PC-3 (cell line): ENCODE measurements around the gene TMEM164. TPM values are rescaled to one million over a fixed set of nuclear protein-coding genes. Genes with fewer than 3 reads are reported as not detected.

Source experiments
- ATAC-seq: fragments of 200-7000 bp; cut with Tn5 transposase; 2 replicates; pipeline ENCODE4 v1.9.1; 2020; ENCODE audit warnings: mild to moderate bottlenecking, moderate library complexity
- BruUV-seq: library from RNA; stranded (reverse); fragments of 400-500 nt; replicated peaks from 2 replicates; lab custom pipeline; 2021; lab: Mats Ljungman, UMichigan
- CTCF ChIA-PET: fragments of 300-600 bp; sonication (Branson Sonifier 250); formaldehyde crosslinking; loops from one replicate; lab custom pipeline; 2022; ENCODE audit warnings: antibody characterized with exemption; lab: Charles Lee
- POLR2A ChIA-PET: fragments of 300-600 bp; sonication (Branson Sonifier 250); formaldehyde crosslinking; loops from one replicate; lab custom pipeline; 2022; ENCODE audit warnings: antibody characterized with exemption; ENCODE audit not compliant: unreplicated experiment; lab: Charles Lee
- DNase-seq: peaks from one replicate; pipeline ENCODE4 v3.0.0-alpha.2; 2015
- H2AFZ ChIP-seq: fragments of 300-600 bp; sonication (generic); 2 replicates; pipeline ENCODE4 v1.6.0; 2016; ENCODE audit warnings: antibody characterized with exemption, low read length
- H3F3A ChIP-seq: fragments of 300-600 bp; sonication (generic); one replicate; pipeline ENCODE4 v1.6.0; 2017; ENCODE audit warnings: antibody characterized with exemption, low read length, control low read depth, mild to moderate bottlenecking; ENCODE audit not compliant: unreplicated experiment
- H3K27ac ChIP-seq: fragments of 300-600 bp; sonication (generic); 2 replicates; pipeline ENCODE4 v1.5.1; 2016; ENCODE audit warnings: mild to moderate bottlenecking, low read length
- H3K27me3 ChIP-seq: fragments of 300-600 bp; sonication (generic); 2 replicates; pipeline ENCODE4 v1.6.1; 2016; ENCODE audit warnings: low read length, mixed read lengths
- H3K36me3 ChIP-seq: fragments of 300-600 bp; sonication (generic); 2 replicates; pipeline ENCODE4 v1.6.1; 2016; ENCODE audit warnings: low read depth, mixed run types, low read length, mixed read lengths
- H3K4me1 ChIP-seq: fragments of 300-600 bp; sonication (generic); 2 replicates; pipeline ENCODE4 v1.5.1; 2016; ENCODE audit warnings: low read length; ENCODE audit not compliant: insufficient read depth
- H3K4me2 ChIP-seq: fragments of 300-600 bp; sonication (generic); 2 replicates; pipeline ENCODE4 v1.6.0; 2016; ENCODE audit warnings: low read length
- H3K4me3 ChIP-seq: fragments of 300-600 bp; sonication (generic); 2 replicates; pipeline ENCODE4 v1.5.1; 2016; ENCODE audit warnings: mild to moderate bottlenecking, low read length, mixed read lengths
- H3K79me2 ChIP-seq: fragments of 300-600 bp; sonication (generic); 2 replicates; pipeline ENCODE4 v1.6.1; 2017; ENCODE audit warnings: low read length, mixed read lengths
- H3K9ac ChIP-seq: fragments of 300-600 bp; sonication (generic); 2 replicates; pipeline ENCODE4 v1.6.0; 2016; ENCODE audit warnings: mild to moderate bottlenecking, low read length
- H3K9me2 ChIP-seq: fragments of 300-600 bp; sonication (generic); replicated peaks from 2 replicates; pipeline ENCODE4 v1.6.1; 2016; ENCODE audit warnings: mixed run types, low read length, mixed read lengths
- H3K9me3 ChIP-seq: fragments of 300-600 bp; sonication (generic); 2 replicates; pipeline ENCODE4 v1.6.1; 2016; ENCODE audit warnings: low read length, mixed read lengths
- H4K20me1 ChIP-seq: fragments of 300-600 bp; sonication (generic); 2 replicates; pipeline ENCODE4 v1.6.1; 2016; ENCODE audit warnings: low read length, mixed read lengths
- CTCF ChIP-seq: fragments of 300-600 bp; sonication (generic); conservative IDR thresholded peaks from 2 replicates; pipeline ENCODE4 v1.5.1; 2017; ENCODE audit warnings: antibody characterized with exemption, low read depth, mild to moderate bottlenecking, low read length
- EZH2 ChIP-seq: fragments of 300-600 bp; sonication (generic); IDR thresholded peaks from one replicate; pipeline ENCODE4 v1.6.1; 2017; ENCODE audit warnings: antibody characterized with exemption, mild to moderate bottlenecking, low read length; ENCODE audit not compliant: unreplicated experiment
- EZH2phosphoT487 ChIP-seq: fragments of 300-600 bp; sonication (generic); IDR thresholded peaks from 2 replicates; pipeline ENCODE4 v1.6.1; 2018; ENCODE audit warnings: mild to moderate bottlenecking, antibody characterized with exemption, low read length, borderline replicate concordance
- intact Hi-C: fragments of 100-400 bp; cut with micrococcal nuclease; formaldehyde crosslinking; loops from 2 replicates; pipeline ENCODE4 v1.9.0; 2023
- total RNA-seq: library from RNA; depleted of rRNA; stranded (reverse); fragments of >200 nt; gene quantifications from 2 replicates; pipeline ENCODE4 v1.2.3, GENCODE V29; 2014

Gene TMEM164
- total RNA-seq, 1 experiment from 2014 or later, result 26.6 TPM

GRCh38 chrX:110138557-110138956, 135.6 kb downstream of the TMEM164 start:
- Histone ChIP-seq H3K27ac (no peak overlapping the region), H3K9me2 (no peaks in the 10 kb centered on the region), H3K9ac (no peak overlapping the region), H3K4me3 (no peak overlapping the region), H3K27me3 (no peaks in the 10 kb centered on the region), H3K4me1 (no peaks in the 10 kb centered on the region), H3K4me2 (no peak overlapping the region), H2AFZ (no peak overlapping the region), H3K36me3 (no peaks in the 10 kb centered on the region; the same call in 1 of the 2 replicates), H3K79me2 (no peaks in the 10 kb centered on the region), H3F3A (no peaks in the 10 kb centered on the region), H4K20me1 (no peaks in the 10 kb centered on the region), H3K9me3 (no peaks in the 10 kb centered on the region)
- POLR2A ChIA-PET, result no interaction called here
- ATAC-seq (no peak), DNase-seq (no peak)
- CTCF ChIA-PET, result no interaction called here
- no peak for TF ChIP-seq EZH2phosphoT487
- TF ChIP-seq CTCF, result no peak
- TF ChIP-seq EZH2, result no peak
- intact Hi-C loops, result no loop called here
- BruUV-seq, result no TSS peak

GRCh38 chrX:110139172-110139571, 136.3 kb downstream of the TMEM164 start:
- TF ChIP-seq EZH2 (no peak), EZH2phosphoT487 (no peak), CTCF (no peak)
- BruUV-seq, result no TSS peak
- DNase-seq (no peak), ATAC-seq (no peak)
- no peaks in the 10 kb centered on the region for H3K9me3 ChIP-seq
- H3K27ac ChIP-seq, result no peak overlapping the region
- H3K79me2 ChIP-seq, result no peaks in the 10 kb centered on the region
- no peaks in the 10 kb centered on the region for H3F3A ChIP-seq
- intact Hi-C loops, result no loop called here
- no peak overlapping the region for H3K4me3 ChIP-seq
- H3K9me2 ChIP-seq, result no peaks in the 10 kb centered on the region
- no peak overlapping the region for H2AFZ ChIP-seq
- H3K4me2 ChIP-seq, result no peak overlapping the region
- ChIA-PET CTCF (no interaction called here), POLR2A (no interaction called here)
- no peaks in the 10 kb centered on the region for H4K20me1 ChIP-seq
- no peak overlapping the region for H3K9ac ChIP-seq
- no peaks in the 10 kb centered on the region for H3K27me3 ChIP-seq
- no peaks in the 10 kb centered on the region for H3K4me1 ChIP-seq
- no peaks in the 10 kb centered on the region for H3K36me3 ChIP-seq

GRCh38 chrX:110142096-110142495, 139.2 kb downstream of the TMEM164 start:
- H3K4me2 ChIP-seq, result no peak overlapping the region
- POLR2A ChIA-PET, result no interaction called here

More at GRCh38 chrX:110142096-110142495, 139.2 kb downstream of the TMEM164 start:
- H3K9me2 ChIP-seq, result no peaks in the 10 kb centered on the region
- intact Hi-C loops, result no loop called here
- no peaks in the 10 kb centered on the region for H3K79me2 ChIP-seq
- no peak overlapping the region for H3K4me3 ChIP-seq
- ATAC-seq (no peak), DNase-seq (no peak)
- CTCF ChIA-PET, result no interaction called here
- H3K27me3 ChIP-seq, result no peaks in the 10 kb centered on the region
- no peak overlapping the region for H3K27ac ChIP-seq
- no peaks in the 10 kb centered on the region for H3K4me1 ChIP-seq
- TF ChIP-seq CTCF (no peak), EZH2phosphoT487 (no peak), EZH2 (no peak)
- H3F3A ChIP-seq, result no peaks in the 10 kb centered on the region
- no peak overlapping the region for H3K9ac ChIP-seq
- no peak overlapping the region for H2AFZ ChIP-seq
- H3K9me3 ChIP-seq, result no peaks in the 10 kb centered on the region
- no TSS peak for BruUV-seq
- no peaks in the 10 kb centered on the region for H4K20me1 ChIP-seq
- H3K36me3 ChIP-seq, result no peaks in the 10 kb centered on the region
